Measurements from ENCODE around the gene SLC7A14.
"Not testable (repeated sequence)": the region's sequence is repeated elsewhere in the genome, so short reads cannot be mapped to it uniquely, and the experiment has no call there.

Gene SLC7A14

DNA sequence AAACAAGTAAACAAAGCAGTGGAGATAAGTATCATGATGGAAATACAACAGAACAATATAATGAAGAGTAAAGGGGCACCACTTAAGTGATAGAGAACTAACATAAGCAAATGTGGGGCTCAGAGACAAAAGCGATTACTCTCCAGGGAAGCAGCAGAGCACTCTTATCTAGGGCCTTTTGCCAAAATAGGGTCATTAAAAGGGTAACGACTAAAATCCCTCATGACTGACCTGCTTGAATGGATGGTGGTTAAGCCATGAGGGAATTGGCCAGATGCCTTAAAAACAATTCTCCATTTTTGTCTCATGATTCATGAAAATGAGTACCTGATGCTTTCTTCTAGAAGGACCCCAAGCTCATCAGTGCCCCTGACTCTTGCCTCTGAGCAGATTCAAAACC lies 3.2 kb upstream of the SLC7A14 start:
- DNase-seq, result no peak

GRCh38 chr3:170585008-170585936 lies 603 bp downstream of the SLC7A14 start:
- no peak for DNase-seq

- no peak for DNase-seq
These were observed 1.3 kb downstream of the SLC7A14 start for GRCh38 chr3:170584585-170585007.

- DNase-seq, result no peak
These were observed 6.2 kb downstream of the SLC7A14 start for GRCh38 chr3:170579646-170580045.

DNA sequence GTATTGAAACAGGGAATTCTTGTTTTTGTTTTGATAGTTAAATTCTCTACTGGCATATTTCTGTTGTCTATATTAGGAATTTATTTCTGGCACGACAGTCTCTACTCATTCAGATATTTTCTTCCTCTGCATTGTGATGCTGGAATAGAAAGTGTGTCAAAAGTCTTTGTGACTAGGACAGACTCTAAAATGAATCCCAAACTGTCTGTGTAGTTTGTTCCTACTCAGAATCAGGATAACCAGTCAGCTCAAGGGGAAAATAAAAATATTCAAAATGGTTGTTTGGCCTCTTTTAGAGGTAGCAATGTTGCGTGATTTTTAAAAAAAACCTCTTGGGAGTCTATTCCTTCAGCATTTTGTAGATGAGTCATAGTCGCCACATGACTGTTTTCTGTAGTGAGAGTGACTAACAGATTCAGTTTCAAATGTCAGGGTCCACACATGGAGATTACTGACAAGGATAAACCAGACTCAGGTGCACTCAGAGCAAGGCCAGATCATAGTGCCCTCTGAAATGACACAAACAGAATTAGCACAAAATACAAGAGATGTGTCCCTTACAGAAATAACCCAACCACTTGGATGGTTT lies 13.1 kb downstream of the SLC7A14 start:
- DNase-seq, result no peak

- not testable (repeated sequence) for DNase-seq
These were observed 18.3 kb downstream of the SLC7A14 start for GRCh38 chr3:170567598-170567997.

GRCh38 chr3:170566413-170566812 lies 19.5 kb downstream of the SLC7A14 start:
- no peak for DNase-seq

GRCh38 chr3:170565495-170565894 lies 20.4 kb downstream of the SLC7A14 start:
- no peak for DNase-seq

DNA sequence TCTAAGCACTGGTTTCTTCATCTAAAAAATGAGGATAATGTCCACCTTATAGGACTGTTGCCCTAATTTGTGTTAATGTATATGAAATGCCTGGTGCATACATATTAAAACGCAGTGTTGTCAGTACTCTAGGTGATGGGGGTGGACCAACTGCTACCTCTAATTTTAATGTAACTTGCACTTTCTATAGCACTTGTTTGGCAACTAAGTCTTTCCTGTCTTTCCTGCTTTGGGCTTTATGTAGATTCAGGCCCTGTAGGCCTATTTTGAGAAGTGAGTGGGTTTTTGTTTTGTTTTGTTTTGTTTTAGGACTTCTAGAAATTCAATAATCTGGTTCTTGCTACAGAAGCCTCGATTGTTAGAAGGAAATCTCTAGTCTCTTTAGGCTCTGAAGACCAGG lies 21.2 kb downstream of the SLC7A14 start:
- no peak for DNase-seq

GRCh38 chr3:170563712-170564423 lies 22.0 kb downstream of the SLC7A14 start:
- no peak for DNase-seq

GRCh38 chr3:170562080-170562479 lies 23.8 kb downstream of the SLC7A14 start:
- DNase-seq, result no peak

DNA sequence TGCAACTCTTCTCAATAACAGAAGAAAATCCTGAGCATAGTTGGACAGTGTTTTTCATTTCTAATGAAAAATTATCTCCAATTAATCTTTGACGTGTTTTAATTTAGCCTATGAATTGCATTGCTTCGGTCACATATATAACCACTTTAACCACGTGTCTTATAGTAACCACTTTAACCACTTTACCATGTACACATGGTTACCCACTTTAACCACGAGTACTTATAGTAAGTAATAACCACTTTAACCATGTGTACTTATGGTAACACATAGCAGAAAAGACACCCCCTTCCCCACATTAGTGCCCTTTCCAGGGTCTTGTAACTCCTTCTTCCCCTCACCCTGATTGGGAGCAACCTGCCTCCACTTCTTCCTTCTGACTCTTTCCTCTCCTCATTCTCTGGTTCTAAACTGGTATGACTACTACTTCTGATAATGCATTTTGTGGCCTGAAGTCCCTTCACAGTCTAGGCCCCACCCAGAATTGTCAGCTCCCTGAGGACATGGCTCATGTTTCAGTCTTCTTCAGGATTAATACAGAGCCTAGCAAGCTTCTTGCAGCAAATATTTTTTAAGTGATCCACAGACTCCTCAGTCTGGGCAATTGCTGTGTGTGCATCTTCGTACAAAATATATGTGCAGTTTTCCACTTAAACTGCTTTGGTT lies 25.0 kb downstream of the SLC7A14 start:
- no peak for DNase-seq

GRCh38 chr3:170560296-170560695 lies 25.6 kb downstream of the SLC7A14 start:
- no peak for DNase-seq

DNA sequence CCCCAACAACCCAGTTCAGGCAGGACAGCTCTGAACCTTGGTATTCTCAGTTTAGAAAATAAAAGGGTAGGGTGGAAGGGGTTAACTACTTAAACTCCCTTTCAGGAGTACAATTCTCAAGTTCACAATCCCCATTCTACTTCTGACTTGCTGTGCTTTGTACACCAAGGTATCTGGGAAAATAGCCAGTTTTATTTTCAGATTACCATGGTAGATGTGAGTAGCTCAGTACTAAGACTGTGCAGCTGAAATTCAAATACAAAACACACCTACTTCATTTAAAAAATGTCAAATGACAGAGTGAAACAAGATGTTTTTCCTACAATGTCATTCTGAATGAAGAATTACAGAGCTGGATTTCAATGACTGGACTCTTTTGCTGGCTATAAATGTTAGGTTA lies 27.4 kb downstream of the SLC7A14 start:
- no peak for DNase-seq

GRCh38 chr3:170555329-170555728 lies 30.5 kb downstream of the SLC7A14 start:
- DNase-seq, result no peak

GRCh38 chr3:170553788-170554757 lies 31.8 kb downstream of the SLC7A14 start:
- DNase-seq, result no peak

GRCh38 chr3:170551252-170551651 lies 34.6 kb downstream of the SLC7A14 start:
- DNase-seq, result no peak

DNA sequence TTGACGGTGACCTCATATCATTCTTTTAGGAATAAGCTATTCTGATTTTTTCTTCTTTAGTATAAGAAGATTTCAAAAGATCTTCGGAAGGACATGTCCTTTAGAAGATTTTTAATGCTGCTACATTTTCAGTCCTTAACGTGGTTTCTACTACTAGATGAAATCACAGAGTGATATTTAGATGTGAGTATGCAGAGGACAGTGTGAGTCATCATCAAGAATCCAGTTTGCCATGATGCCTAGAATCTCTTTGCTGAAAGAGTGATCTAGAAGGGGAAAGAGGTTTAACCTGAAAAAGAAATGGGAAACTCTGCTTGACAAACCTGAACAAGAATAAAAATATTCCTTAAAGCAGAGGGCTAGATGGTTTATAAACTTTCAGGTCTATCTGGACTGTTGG lies 43.2 kb downstream of the SLC7A14 start:
- DNase-seq, result no peak

DNA sequence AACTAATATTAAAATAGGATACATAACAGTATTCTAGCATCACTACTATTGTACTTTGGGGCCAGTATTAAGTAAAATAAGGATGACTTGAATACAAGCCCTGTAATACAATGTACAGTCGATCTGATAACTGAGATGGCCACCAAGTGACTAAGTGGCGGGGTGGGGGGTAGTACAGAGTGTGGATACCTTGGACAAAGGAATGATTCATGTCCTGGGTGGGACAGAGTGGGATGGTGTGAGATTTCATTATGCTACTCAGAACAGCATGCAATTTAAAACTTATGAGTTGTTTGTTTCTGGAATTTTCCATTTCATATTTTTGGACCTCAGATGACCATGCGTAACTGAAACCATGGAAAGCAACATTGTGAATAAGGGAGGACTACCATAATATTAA lies 46.0 kb downstream of the SLC7A14 start:
- DNase-seq, result no peak

DNA sequence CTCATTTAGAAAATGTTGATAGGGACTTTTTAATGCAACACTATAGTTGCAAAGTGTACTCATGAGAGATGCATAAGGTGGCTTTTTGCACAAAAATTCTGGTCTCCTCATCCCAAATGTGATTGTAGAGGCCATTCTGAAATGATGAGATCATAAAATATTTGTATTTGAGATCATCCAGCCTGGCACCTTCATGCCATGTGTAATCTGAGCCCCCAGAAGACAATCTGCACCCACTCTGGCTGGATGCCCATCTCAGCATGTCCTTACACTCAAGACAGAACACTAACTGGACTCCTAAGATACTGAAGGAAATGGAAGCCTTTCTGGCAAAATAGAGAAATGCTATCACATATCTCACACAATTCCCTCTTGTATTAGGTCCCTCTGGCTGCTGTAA lies 49.2 kb downstream of the SLC7A14 start:
- no peak for DNase-seq

- no peak for DNase-seq
These were observed 51.6 kb downstream of the SLC7A14 start for GRCh38 chr3:170534227-170534626.

GRCh38 chr3:170532573-170532972 lies 53.3 kb downstream of the SLC7A14 start:
- DNase-seq, result no peak

Data from SW 1271 (cell line).